A549 (cell line): ENCODE data around the gene TMEM51.

Source experiments
- CTCF ChIP-seq: fragments of >200 bp; sonication (Bioruptor Twin); formaldehyde crosslinking; IDR thresholded peaks from 3 replicates; pipeline ENCODE4 v1.5.1; 2016
- MAFK ChIP-seq: fragments of 450-650 bp; IDR thresholded peaks from 2 replicates; pipeline ENCODE4 v1.6.1; 2014; ENCODE audit not compliant: partially characterized antibody
- RCOR1 ChIP-seq: fragments of 150-350 bp; IDR thresholded peaks from 2 replicates; pipeline ENCODE4 v1.6.1; 2014; ENCODE audit warnings: antibody characterized with exemption, low read length, low read depth
- RNF2 ChIP-seq: fragments of 200-600 bp; sonication (generic); IDR thresholded peaks from 2 replicates; pipeline ENCODE4 v1.6.1; 2016; ENCODE audit warnings: low read depth, mild to moderate bottlenecking, antibody characterized with exemption, moderate library complexity, borderline replicate concordance
- SREBF2 ChIP-seq: fragments of 450-650 bp; IDR thresholded peaks from 2 replicates; pipeline ENCODE4 v1.6.1; 2014; ENCODE audit warnings: mild to moderate bottlenecking, moderate library complexity
- TF ChIP-seq, protein P1 (sequence below): fragments of 200-600 bp; sonication (generic); IDR thresholded peaks from 2 replicates; pipeline ENCODE4 v1.6.1; 2016; ENCODE audit warnings: antibody characterized with exemption, mild to moderate bottlenecking, moderate library complexity
- TF ChIP-seq, protein P2 (sequence below): fragments of 450-650 bp; IDR thresholded peaks from 2 replicates; pipeline ENCODE4 v1.6.1; 2014; ENCODE audit warnings: antibody characterized with exemption

DNA sequence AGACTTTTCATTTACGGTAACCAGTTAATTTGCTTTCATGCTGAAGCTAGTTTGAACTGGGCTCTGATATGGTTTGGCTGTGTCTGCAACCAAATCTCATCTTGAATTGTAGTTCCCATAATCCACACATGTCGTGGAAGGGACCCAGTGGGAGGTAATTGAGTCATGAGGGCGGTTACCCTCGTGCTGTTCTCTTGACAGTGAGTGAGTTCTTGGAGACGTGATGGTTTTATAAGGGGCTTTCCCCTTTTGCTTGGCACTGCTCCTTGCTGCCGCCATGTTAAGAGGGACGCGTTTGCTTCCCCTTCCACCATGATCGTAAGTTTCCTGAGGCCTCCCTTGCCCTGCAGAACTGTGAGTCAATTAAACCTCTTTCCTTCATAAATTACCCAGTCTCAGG lies 83.2 kb downstream of the TMEM51 start:
- TF ChIP-seq, protein P1, sequence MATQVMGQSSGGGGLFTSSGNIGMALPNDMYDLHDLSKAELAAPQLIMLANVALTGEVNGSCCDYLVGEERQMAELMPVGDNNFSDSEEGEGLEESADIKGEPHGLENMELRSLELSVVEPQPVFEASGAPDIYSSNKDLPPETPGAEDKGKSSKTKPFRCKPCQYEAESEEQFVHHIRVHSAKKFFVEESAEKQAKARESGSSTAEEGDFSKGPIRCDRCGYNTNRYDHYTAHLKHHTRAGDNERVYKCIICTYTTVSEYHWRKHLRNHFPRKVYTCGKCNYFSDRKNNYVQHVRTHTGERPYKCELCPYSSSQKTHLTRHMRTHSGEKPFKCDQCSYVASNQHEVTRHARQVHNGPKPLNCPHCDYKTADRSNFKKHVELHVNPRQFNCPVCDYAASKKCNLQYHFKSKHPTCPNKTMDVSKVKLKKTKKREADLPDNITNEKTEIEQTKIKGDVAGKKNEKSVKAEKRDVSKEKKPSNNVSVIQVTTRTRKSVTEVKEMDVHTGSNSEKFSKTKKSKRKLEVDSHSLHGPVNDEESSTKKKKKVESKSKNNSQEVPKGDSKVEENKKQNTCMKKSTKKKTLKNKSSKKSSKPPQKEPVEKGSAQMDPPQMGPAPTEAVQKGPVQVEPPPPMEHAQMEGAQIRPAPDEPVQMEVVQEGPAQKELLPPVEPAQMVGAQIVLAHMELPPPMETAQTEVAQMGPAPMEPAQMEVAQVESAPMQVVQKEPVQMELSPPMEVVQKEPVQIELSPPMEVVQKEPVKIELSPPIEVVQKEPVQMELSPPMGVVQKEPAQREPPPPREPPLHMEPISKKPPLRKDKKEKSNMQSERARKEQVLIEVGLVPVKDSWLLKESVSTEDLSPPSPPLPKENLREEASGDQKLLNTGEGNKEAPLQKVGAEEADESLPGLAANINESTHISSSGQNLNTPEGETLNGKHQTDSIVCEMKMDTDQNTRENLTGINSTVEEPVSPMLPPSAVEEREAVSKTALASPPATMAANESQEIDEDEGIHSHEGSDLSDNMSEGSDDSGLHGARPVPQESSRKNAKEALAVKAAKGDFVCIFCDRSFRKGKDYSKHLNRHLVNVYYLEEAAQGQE: no peak
- TF ChIP-seq MAFK: no peak
- no peak for TF ChIP-seq CTCF
- TF ChIP-seq, protein P2, sequence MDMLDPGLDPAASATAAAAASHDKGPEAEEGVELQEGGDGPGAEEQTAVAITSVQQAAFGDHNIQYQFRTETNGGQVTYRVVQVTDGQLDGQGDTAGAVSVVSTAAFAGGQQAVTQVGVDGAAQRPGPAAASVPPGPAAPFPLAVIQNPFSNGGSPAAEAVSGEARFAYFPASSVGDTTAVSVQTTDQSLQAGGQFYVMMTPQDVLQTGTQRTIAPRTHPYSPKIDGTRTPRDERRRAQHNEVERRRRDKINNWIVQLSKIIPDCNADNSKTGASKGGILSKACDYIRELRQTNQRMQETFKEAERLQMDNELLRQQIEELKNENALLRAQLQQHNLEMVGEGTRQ: no peak
- no peak for TF ChIP-seq RNF2
- no peak for TF ChIP-seq SREBF2
- TF ChIP-seq RCOR1: no peak
